Upper lobe of left lung (tissue), 4 donors: Measurements from ENCODE around the gene STAC.

Source experiments
- EP300 ChIP-seq, 4 donors: sonication (generic); formaldehyde crosslinking; IDR thresholded peaks; one replicate each; pipeline ENCODE4 v1.5.1; 2017; ENCODE audit warnings: antibody characterized with exemption in 4 of 4, control low read depth in 2 of 4
- TF ChIP-seq, protein P1 (sequence below), 6 experiments: fragments of 450-650 bp in 4 of 6; fragments of 200-600 bp in 2 of 6; sonication (generic) in 2 of 6; IDR thresholded peaks; one replicate each; pipeline ENCODE4 v1.5.1; 2016 to 2019; ENCODE audit warnings: antibody characterized with exemption in 6 of 6

DNA sequence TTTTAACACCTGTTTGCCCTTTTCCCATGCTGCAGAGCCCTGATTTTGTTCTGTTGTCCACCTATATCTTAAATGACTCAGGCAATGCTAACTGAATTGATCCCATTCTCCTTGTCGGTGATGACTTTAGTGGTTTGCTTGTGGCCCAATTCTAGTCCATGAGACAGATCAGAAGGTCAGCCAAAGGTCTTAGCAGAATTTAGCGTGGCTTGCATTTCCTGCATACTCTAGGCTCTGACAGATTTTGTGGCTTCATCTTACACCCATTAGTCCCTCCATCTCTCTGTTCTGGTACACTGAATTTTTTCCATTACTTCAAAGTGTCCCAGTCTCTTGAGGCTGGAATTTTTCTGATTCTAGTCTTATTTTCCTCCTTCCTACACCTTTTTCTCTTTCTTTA, 161.9 kb downstream of the STAC start:
- TF ChIP-seq, protein P1, sequence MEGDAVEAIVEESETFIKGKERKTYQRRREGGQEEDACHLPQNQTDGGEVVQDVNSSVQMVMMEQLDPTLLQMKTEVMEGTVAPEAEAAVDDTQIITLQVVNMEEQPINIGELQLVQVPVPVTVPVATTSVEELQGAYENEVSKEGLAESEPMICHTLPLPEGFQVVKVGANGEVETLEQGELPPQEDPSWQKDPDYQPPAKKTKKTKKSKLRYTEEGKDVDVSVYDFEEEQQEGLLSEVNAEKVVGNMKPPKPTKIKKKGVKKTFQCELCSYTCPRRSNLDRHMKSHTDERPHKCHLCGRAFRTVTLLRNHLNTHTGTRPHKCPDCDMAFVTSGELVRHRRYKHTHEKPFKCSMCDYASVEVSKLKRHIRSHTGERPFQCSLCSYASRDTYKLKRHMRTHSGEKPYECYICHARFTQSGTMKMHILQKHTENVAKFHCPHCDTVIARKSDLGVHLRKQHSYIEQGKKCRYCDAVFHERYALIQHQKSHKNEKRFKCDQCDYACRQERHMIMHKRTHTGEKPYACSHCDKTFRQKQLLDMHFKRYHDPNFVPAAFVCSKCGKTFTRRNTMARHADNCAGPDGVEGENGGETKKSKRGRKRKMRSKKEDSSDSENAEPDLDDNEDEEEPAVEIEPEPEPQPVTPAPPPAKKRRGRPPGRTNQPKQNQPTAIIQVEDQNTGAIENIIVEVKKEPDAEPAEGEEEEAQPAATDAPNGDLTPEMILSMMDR (IDR thresholded peaks at IDR 0.05): no peak
- TF ChIP-seq EP300 (IDR thresholded peaks at IDR 0.05): no peak
